Activated gamma-delta T cell treated with Interleukin-2 at 50 U/mL for 16 hours (primary cell): ENCODE results near the gene TMEM52.
"Not testable (repeated sequence)": the region's sequence is repeated elsewhere in the genome, so short reads cannot be mapped to it uniquely, and the experiment has no call there.

ENCODE experiments used
- DNase-seq: peaks from one replicate; pipeline ENCODE4 v3.0.0-alpha.2; 2020

The TMEM52 gene

DNA sequence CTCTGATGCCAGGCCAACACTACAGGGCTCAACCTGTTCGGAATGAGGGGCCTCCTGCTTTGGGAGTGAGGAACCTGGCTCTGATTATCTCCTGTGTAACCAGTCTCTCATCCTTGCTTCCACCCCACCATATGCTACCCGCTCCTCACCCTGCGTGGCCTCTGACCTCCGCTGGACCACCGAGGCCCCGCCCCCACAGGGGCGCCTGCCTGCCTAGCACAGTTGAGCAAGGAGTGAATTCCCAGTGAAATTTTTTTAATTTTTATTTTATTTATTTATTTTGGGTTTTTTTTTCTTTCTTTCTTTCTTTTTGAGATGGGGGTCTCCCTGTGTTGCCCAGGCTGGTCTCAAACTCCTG is 26.3 kb downstream of the TMEM52 start:
- no peak for DNase-seq

DNA sequence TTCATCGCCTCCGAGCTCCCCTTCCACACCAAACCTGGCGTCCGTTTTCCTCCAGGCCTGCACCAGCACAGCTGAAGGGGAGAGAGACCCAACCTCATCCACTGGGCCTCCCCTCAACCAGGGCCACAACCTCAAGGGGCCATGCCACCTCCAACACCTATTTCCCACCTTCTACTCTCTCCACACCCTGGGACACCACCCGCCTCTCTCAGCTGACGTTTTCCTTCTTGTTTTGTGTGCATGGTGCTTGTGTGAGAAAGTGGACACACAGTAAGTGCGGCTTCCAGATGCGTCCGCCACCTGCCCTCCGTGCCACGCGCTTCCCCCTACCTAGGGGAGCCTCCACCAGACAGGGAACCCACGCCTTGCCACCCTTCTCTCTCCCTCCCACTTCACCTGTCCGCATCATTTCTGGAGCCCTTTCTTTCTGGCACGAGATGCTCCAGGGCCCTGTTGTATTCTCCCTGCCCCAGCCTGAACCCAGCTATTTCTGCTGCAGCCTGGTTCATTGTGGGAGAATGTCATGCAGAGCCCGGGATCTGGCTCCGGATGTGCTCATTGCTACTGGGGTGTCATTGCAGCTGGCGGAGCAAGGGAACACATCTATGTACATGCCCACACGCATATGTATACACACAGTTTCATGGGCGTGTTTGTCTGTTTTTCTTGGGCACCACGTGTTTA is 26.9 kb downstream of the TMEM52 start:
- DNase-seq = no peak

DNA sequence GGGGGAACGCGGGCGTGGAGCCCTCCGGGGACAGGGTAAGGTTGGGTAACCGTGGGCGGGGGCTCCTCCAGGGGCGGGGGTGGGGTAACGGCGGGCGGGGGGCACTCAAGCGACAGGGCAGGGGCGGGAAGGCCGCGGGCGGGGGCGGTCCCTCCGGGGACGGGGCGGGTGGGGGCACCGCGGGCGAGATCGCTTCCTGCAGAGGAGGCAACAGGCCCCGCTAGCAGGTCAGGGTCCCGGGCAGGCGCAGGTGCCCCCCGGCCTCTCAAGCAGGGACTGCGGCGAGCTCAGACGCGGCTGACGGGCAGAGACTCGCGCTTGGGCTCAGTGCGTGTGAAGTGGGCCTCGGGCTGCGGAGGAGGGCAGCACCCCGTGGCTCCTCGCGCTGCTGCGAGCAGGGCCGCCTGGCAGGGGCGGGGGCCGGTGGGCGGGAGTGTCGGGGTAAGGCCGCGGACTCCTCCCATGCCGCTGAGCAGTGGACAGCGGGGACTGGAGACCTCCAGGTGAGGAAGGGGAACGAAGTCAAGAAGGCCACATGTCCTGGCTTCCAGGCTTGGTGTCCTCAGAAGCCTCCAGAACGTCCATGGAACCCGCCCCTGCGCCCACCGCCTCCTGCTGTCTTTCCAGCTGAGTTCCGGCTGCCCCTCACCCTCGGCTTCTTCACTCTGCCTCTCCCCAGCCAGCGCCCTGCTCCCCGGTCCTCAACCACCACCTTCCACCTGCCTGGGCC is 27.6 kb downstream of the TMEM52 start:
- peak; percentile 81 for DNase-seq

DNA sequence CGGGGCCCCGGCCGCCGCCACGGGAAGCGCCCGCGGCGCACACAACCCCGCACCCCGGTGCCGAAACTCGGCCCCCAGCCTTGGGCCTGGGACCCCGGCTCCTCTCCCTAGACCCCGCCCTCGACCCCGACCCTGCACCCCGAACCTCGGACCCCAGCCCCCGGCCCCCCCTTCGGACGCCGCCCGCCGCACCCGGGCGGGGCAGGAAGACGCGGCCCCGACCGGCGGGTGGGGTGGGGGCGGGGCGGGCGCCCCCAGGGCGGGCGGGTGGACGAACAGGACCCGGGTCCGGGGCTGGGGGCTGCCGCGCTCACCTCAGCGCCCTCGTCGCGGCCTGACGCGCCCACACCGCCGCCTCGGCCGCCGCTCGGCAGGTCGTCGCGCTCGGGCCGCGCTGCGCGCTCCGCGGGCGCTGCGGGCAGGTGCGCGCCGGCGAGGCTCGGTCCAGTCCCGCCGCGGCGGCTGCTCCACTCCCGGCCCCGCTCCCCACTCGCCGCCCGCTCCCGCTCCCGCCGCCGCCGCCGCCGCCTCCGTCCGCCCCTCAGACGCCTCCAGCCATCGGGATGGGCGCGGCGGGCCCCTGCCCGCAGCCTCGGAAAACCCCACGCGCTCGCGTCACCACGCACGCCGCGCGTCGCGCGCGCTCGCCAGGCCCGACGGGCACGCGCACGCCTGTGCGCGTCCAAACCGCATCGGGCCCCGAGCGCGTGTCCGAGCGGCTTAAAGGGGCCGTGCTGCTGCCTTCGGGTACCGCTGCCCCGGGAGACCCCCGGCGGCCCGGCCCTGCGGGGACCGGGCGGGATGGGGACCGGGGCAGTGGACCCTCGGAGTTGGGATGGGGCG is 28.4 kb downstream of the TMEM52 start, which contains the start of gene GNB1:
GNB1 (minus strand) TSS at position 582 of the 843 bp plus-strand sequence. CDS start 65,634 bp downstream, outside the sequence.
- peak; percentile 84 for DNase-seq

DNA sequence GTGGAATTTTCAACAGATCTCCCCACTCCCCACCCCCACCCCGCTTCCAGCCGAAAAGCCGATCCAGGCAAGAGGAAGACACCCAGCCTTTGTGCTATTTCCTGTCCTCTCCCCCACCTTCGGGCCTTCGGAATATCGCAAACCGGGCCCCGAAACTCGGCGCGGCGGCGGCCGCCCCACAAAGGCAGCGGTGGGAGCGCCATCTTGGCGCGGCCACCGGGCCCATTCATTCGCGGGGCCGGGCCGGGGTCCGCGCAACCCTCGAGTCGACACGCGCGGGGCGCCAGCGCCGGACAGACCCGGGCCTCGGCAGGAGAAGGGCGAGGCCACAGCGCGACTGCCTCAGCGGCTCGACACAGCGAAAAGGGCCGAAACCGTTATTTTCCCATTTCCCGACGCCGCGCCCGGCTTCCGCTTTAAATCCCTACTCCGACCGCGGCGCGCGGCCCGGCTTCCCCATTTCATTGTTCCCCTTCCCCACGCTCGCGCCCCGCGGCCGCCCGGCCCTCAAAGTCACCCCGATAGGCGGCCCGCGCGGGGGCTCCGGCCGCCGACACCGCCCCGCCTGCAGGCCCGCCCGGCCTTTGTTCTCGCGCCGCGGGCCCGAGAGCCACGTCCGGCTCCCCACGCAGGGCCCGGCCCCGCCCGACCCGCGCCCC is 29.1 kb downstream of the TMEM52 start:
- DNase-seq = peak; percentile 23

DNA sequence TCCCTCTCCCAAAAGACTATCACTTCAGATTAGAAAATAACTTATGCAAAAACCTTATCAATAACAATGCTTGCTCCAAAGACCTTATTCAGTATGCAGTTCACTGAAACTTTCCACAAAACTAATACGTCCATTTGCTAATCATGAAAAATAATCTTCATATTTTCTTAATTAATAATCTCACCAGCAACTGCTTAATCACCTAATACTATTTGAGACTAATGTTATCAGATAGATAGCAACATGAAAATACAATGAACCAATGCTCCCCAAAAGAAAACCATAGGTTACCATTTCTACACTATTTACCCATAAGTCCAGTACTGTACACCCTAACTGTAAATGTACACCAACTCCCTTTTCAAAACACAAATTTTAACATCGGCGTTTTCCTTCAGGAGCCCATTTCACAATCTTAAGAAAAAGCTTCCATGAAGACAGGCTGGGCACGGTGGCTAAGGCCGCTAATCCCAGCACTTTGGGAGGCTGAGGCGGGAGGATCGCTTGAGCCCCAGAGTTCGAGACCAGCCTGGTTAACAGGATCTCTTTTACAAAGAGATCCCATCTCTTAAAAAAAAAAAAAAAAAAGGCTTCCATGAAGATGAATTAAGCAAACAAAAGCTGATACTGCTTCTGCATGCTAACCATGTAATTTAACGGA is 29.9 kb downstream of the TMEM52 start:
- no peak for DNase-seq

DNA sequence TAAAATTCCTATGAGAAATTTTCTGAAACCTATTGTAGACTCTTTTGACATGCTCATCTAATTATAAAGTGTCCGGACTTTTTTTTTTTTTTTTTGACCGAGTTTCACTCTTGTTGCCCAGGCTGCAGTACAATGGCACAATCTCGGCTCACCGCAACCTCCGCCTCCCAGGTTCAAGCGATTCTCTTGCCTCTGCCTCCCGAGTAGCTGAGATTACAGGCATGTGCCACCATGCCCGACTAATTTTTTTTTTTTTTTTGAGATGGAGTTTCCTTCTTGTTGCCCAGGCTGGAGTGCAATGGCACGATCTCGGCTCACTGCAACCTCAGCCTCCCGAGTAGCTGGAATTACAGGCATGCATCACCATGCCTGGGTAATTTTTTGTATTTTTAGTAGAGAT is 35.2 kb downstream of the TMEM52 start:
- DNase-seq = not testable (repeated sequence)

DNA sequence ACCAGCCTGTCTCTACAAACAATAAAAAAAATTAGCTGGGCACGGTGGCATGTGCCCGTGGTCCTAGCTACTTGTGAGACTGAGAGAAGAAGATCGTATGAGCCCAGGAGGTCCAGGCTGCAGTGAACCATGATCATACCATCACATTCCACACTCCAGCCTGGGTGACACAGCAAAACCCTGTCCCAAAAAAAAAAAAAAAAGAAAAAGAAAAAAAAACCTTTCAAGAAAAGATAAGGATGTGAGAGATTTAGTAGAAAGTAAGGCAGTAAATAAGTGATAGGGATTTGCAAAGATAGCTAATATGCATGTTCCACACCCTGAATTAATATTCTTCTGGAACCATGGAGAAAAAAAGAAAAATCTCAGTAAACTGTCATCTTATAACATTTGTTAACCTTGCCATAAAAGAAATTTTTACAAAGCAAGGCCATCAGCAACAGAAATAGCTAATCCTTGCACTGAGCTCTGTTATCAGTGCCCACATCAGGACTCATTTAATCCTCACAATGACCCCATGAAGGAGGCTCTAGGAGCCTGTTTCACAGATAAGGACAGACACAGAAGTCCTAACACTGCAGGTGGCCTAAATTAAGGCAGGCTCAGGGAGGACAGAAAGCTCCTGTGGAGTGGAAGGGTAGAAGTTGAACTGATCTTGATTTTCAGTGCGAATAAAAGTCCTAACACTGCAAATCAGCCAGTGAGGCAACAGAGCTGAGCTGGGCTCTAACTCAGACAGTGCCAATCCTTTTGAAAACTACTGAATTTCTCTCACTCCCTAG is 35.8 kb downstream of the TMEM52 start:
- DNase-seq = no peak

DNA sequence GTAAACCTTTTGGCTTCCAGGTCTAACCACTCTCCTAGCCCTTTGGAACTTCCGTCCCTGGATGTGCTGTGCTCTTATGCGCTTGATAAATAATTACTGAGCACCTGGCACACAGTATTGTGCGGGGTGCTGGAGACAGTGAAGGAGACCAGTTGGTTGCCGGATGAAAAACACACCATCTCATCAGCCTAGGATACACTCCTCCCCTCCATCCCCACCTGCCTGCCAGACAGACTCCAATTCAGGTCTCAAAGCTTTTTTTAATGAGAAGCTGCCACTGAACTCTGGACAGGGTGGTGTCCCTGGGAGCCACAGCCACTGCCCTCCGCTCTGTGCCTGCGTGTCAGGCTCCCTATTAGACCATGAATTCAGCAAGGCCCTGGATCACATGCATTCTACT is 37.4 kb downstream of the TMEM52 start:
- DNase-seq = no peak

DNA sequence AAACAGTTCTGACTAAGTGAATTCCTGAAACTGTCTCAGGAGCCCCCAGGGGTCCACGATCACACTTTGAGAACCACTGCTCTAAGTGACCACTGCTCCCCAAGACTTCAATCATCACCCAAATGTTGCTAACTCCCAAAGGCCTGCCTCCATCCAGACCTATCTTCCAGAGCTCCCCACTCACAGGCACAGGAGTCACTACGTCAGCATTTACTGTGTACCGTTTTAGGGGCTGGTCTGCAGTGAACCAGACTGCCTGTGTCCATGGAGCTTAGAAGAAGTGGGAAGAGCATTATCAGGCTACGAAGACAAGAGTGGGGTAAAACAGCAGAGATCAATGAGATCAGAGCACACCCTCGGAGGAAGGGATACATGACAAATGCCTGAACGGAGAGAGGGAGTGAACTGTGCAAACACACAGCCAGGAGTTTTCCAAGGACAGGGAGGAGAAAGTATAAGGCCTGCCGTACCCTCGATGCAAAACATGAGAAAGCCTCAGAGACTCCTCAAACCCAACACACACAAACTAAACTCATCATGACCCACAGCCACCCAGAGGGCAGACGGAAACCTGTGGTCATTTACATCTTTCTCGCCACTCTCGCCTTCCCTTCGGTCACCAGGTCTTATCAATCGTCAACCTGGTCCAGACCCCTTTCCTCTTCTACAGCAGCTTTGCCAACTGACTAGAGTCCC is 38.3 kb downstream of the TMEM52 start:
- no peak for DNase-seq

DNA sequence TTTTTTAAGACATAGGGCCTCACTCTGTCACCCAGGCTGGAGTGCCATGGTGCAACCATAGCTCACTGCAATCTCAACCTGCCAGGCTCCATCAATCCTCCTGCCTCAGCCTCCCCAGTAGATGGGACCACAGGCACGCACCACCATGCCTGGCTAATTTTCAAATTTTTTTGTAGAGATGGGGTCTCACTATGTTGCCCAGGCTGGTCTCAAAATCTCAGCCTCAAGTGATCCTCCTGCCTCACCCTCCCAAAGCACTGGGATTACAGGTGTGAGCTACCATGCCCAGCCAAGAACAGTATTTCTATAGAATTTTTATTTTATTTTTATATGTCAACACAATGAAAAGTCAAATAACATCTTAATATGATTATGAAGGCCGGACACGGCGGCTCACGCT is 39.1 kb downstream of the TMEM52 start:
- no peak for DNase-seq

DNA sequence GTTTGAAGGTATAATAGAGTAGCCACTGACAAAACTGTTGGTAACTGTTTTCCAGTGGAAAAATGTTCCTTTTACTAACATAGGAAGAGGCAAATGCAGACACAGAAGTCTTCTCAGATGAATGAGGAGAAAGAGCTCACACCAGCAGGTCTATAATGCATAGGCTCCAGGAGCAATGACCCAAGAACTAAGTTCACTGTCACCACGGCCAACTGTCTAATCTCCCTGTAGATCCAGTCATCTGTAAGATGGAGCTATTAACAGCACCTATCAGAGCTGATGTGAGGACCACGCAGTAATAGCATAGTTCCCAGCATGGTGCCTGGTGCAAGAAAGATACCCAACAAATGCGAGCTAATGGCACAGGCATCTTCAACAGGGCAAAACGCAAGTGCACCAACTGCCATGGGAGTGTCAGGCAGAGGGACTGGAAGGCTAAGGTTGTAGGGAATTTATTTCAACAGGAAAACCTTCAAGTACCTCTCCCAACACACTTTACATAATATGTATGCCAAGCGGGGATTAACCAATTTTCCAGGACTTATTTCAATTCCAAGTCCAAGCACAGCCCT is 41.1 kb downstream of the TMEM52 start:
- DNase-seq = no peak

DNA sequence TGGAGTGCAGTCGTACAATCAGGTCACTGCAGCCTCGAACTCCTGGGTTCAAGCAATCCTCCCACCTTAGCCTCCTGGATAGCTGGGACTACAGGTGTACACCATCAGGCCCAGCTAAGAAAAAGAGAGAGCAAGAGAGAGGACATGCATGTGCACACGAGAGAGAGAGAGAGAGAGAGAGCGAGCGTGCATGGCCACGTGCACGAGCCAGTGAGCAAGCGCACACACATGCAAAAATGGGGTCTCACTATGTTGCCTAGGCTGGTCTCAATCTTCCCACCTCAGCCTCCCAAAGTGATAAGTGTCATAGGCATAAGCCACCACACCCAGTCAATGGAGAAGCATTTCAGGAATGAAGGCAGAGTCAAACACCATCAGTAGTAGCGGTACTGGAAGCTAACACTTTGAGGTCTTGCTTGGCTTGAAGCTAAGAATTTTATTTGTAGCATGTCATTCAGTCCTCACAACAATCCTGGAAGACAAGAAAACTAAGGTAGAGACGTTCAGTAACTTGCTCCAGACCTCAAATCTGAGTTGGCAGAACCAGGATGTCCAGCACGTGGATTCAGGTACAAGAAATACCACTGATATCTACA is 42.6 kb downstream of the TMEM52 start:
- DNase-seq = no peak

DNA sequence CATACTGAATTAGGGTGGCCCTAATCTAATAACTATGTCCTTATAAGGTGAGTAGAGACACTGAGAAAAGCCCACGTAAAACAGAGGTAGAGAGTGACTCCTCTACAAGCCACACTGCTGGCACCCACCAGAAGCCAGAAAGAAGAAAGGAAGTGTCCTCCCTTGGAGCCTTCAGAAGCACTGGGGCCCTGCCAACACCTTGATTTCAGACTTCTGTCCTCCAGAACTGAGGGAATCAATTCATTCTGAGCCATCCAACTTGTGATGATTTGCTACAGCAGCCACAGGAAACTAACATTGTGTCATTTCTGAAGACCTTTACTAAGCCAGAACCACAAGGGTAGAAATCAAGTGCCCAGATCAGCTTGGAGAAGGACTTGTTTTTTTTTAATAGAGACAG is 43.1 kb downstream of the TMEM52 start:
- no peak for DNase-seq

DNA sequence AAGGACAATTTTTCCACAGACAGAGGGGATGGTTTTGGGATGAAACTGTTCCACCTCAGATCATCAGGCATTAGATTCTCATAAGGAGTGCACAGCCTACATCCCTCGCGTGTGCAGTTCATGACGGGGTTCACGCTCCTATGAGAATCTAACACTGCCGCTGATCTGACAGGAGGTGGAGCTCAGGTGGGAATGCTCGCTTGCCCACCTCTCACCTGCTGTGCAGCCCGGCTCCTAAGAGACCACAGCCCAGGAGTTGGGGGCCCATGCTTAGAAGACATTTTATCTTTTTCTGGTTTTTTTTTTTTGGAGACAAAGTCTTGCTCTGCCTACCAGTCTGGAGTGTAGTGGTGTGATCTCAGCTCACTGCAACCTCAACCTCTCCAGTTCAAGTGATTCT is 44.2 kb downstream of the TMEM52 start:
- DNase-seq = no peak

DNA sequence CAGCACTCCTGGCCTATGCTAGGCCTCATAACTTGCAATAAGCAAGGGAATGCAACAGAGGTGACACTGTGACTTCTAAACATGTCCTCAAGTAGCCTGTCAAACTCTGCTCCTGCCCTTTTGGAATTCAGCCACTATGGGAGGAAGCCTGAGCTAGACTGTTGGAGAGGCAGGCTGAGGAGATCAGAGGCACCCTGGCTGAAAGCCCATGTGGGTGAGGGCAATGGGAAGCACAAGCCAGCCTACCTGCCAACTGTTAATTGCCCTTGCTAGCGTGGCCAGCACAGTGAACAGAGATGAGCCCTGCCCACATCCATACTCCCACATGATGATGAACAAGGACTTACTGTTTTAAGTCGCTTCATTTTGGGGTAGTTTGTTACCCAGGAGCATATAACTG is 45.9 kb downstream of the TMEM52 start:
- no peak for DNase-seq

DNA sequence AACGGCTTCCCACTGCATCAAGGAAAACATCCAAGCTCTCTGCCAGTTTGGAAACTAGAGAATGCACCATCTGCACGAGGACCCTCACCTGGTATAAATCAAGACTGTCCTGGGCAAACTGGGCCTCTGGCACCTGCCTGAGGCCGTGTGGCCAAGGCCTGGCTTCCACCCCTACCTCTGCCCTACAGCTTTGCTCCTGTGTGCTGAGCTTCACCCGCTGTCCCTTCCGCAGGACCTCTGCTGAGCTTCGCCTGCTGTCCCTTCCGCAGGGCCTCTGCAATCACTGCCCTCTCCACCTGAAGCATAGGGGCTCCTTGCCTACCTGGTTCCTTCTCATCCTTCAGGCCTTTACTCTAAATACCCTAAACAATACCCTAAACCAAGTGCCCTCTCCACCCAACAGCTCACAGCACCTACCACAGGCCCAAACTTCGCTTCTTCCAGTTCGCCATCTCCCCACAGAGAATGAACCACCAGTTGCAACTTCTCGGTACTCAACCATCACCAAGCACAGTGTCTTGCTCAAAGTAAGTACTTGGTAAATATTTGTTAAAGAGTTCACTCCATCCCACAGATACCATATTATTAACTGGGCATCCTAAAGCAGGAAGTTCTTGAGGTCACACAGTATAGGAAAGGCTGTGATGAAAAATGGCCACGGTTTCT is 46.6 kb downstream of the TMEM52 start:
- DNase-seq = no peak

DNA sequence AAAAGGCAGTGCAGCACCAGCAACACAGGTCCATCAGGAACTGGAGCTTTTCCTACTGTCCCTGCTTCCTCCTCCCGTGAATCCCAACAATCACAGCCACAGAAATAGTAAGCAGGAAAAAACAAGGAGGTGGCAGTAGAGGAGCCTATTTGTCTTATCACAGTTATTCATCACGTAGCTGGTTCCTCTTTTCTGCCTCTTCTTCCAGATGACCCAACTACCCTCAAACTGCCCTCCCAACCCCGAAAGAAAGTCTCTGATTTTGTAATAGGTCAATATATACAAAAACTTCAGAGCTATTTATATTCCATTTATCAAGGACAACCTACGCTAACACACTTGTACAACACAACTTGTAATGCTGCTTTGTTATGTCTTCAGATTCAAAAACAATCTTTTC is 49.6 kb downstream of the TMEM52 start:
- DNase-seq = no peak
